ENCODE measurements around the gene RPL10A. TPM values are rescaled to one million over a fixed set of nuclear protein-coding genes. Genes with fewer than 3 reads are reported as not detected.

Gene RPL10A
- total RNA-seq, 6 donors from 2014 or later, result 474 to 1,092 (median 918) TPM

- no peak overlapping the region for H3K4me3 ChIP-seq
- WGBS, 2 donors, result 90 to 94% methylated on average over 6 to 12 of the region's 12 CpGs
- DNase-seq, result no peak
Observed at GRCh38 chr6:35480176-35480575, 12.0 kb downstream of the RPL10A start.

GRCh38 chr6:35481226-35481625 is 13.0 kb downstream of the RPL10A start:
- Histone ChIP-seq H3K36me3 (peaks cover 0 to 41% (median 10%) of the 10 kb centered on the region in 4 donors), H3K9me3 (no peaks in the 10 kb centered on the region), H3K27me3 (no peaks in the 10 kb centered on the region), H3K4me3 (no peak overlapping the region), H3K27ac (no peak overlapping the region), H3K4me1 (peaks cover 12 to 17% (median 17%) of the 10 kb centered on the region in 4 donors)
- TF ChIP-seq POLR2AphosphoS5 (IDR thresholded peaks at IDR 0.05), result no peak
- DNase-seq (no peak), ATAC-seq (ENCODE audit: low FRiP score in 2 of 2) (no peak)
- 85 to 87% methylated on average over 8 of the region's 8 CpGs for WGBS, 2 donors

More at GRCh38 chr6:35480176-35480575, 12.0 kb downstream of the RPL10A start:
- Histone ChIP-seq H3K36me3 (peaks cover 0 to 51% (median 10%) of the 10 kb centered on the region in 4 donors), H3K9me3 (no peaks in the 10 kb centered on the region), H3K27me3 (no peaks in the 10 kb centered on the region), H3K27ac (no peak overlapping the region), H3K4me1 (peaks cover 2 to 7% (median 6%) of the 10 kb centered on the region in 4 donors)
- no peak for ATAC-seq (ENCODE audit: low FRiP score in 2 of 2)
- TF ChIP-seq POLR2AphosphoS5 (IDR thresholded peaks at IDR 0.05) (no peak), EP300 (IDR thresholded peaks at IDR 0.05) (no peak), POLR2A (IDR thresholded peaks at IDR 0.05) (no peak)
- TF ChIP-seq, protein P1, sequence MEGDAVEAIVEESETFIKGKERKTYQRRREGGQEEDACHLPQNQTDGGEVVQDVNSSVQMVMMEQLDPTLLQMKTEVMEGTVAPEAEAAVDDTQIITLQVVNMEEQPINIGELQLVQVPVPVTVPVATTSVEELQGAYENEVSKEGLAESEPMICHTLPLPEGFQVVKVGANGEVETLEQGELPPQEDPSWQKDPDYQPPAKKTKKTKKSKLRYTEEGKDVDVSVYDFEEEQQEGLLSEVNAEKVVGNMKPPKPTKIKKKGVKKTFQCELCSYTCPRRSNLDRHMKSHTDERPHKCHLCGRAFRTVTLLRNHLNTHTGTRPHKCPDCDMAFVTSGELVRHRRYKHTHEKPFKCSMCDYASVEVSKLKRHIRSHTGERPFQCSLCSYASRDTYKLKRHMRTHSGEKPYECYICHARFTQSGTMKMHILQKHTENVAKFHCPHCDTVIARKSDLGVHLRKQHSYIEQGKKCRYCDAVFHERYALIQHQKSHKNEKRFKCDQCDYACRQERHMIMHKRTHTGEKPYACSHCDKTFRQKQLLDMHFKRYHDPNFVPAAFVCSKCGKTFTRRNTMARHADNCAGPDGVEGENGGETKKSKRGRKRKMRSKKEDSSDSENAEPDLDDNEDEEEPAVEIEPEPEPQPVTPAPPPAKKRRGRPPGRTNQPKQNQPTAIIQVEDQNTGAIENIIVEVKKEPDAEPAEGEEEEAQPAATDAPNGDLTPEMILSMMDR (IDR thresholded peaks at IDR 0.05), result no peak

DNA sequence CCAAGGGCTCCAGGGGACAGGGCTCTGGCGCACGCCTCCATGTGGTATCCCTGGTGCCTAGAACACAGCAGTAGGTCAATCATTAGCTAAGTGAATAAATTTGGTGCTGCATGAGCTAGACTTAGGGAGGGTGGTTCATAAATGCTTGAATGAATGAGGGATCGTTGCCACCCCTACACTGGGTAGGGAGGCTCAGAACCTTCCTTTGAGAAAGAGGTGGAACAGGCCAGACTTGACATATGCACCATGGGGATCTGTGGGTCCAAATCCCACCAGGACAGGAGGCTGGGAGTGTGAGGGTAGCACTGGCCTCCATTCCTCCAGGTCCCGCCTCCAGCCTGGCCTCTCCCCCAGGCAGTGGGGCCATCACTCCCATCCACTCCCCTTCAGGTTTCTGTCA is 14.9 kb downstream of the RPL10A start:
- WGBS, 2 donors, result 93 to 96% methylated on average over 4 of the region's 4 CpGs
- Histone ChIP-seq H3K27me3 (no peaks in the 10 kb centered on the region), H3K27ac (no peak overlapping the region), H3K9me3 (no peaks in the 10 kb centered on the region), H3K4me3 (no peak overlapping the region), H3K4me1 (peaks cover 24 to 35% (median 30%) of the 10 kb centered on the region in 4 donors), H3K36me3 (peaks cover 0 to 35% (median 5%) of the 10 kb centered on the region in 4 donors)
- TF ChIP-seq, protein P1 (IDR thresholded peaks at IDR 0.05), result no peak
- DNase-seq (no peak), ATAC-seq (ENCODE audit: low FRiP score in 2 of 2) (no peak)

- H3K4me1 ChIP-seq, result peaks cover 28 to 39% (median 34%) of the 10 kb centered on the region in 4 donors
- H3K27me3 ChIP-seq, result no peaks in the 10 kb centered on the region
- WGBS, 2 donors, result 88 to 91% methylated on average over 3 of the region's 3 CpGs
- ATAC-seq (ENCODE audit: low FRiP score in 2 of 2), result no peak
- no peak for TF ChIP-seq POLR2A (IDR thresholded peaks at IDR 0.05)
- TF ChIP-seq, protein P1 (IDR thresholded peaks at IDR 0.05), result no peak
- DNase-seq, result no peak
- H3K36me3 ChIP-seq, result peaks cover 0 to 31% (median 3%) of the 10 kb centered on the region in 4 donors
- no peak overlapping the region for H3K4me3 ChIP-seq
- H3K27ac ChIP-seq, result no peak overlapping the region
- H3K9me3 ChIP-seq, result no peaks in the 10 kb centered on the region
Observed at GRCh38 chr6:35483490-35483889, 15.3 kb downstream of the RPL10A start.

GRCh38 chr6:35483893-35484645 is 15.9 kb downstream of the RPL10A start:
- 82 to 86% methylated on average over 13 of the region's 13 CpGs for WGBS, 2 donors
- H3K9me3 ChIP-seq, result no peaks in the 10 kb centered on the region
- no peak for ATAC-seq (ENCODE audit: low FRiP score in 2 of 2)
- peaks cover 33 to 41% (median 37%) of the 10 kb centered on the region in 4 donors for H3K4me1 ChIP-seq
- H3K27me3 ChIP-seq, result no peaks in the 10 kb centered on the region
- TF ChIP-seq POLR2A (IDR thresholded peaks at IDR 0.05), result no peak
- peaks cover 0 to 25% (median 3%) of the 10 kb centered on the region in 4 donors for H3K36me3 ChIP-seq
- H3K27ac ChIP-seq, result peak overlapping the region in 2 of 4 donors; percentile 82 to 87
- DNase-seq, result no peak
- no peak overlapping the region for H3K4me3 ChIP-seq

- Histone ChIP-seq H3K27ac (peak overlapping the region; percentile 82 to 87 (median 85)), H3K4me1 (peaks cover 34 to 44% (median 41%) of the 10 kb centered on the region in 4 donors), H3K36me3 (peaks cover 0 to 16% (median 0%) of the 10 kb centered on the region in 4 donors), H3K9me3 (no peaks in the 10 kb centered on the region), H3K4me3 (no peak overlapping the region), H3K27me3 (no peaks in the 10 kb centered on the region)
- WGBS, 2 donors, result 75 to 81% methylated on average over 2 to 7 of the region's 7 CpGs
- TF ChIP-seq, protein P1 (IDR thresholded peaks at IDR 0.05), result no peak
- TF ChIP-seq EP300 (IDR thresholded peaks at IDR 0.05) (no peak), POLR2AphosphoS5 (IDR thresholded peaks at IDR 0.05) (no peak), POLR2A (IDR thresholded peaks at IDR 0.05) (no peak)
- no peak for ATAC-seq (ENCODE audit: low FRiP score in 2 of 2)
- DNase-seq, result no peak
Observed at GRCh38 chr6:35484921-35485392, 16.8 kb downstream of the RPL10A start.

Measured in upper lobe of left lung (tissue), 6 donors.